ENCODE data around the gene NRARP. TPM values are rescaled to one million over a fixed set of nuclear protein-coding genes. Genes with fewer than 3 reads are reported as not detected.

Gene NRARP
- total and polyA plus RNA-seq, 2 experiments from 2014 or later: 4.0 to 55.1 TPM

DNA sequence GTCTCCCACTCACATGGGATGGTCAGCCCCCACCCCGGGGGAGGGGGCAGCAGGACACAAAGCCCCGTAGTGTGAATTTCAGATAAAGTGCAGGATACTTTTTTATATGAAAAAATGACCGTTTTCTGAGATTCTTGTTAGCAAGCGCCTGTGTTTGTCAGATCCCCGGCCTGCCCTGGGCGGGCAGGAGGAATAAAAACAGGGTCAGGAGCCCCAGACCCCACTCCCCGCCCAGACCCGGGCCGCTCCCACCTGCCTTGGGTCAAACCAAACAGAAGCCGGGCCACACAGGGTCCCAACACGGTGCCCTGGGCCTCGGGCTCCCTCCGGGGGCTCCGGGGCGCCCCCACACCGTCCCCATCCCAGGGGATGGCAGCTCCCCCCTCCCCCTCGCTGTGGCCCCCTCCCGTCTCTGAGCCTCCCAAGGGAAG is 13.5 kb upstream of the NRARP start:
- TF ChIP-seq, protein P1, sequence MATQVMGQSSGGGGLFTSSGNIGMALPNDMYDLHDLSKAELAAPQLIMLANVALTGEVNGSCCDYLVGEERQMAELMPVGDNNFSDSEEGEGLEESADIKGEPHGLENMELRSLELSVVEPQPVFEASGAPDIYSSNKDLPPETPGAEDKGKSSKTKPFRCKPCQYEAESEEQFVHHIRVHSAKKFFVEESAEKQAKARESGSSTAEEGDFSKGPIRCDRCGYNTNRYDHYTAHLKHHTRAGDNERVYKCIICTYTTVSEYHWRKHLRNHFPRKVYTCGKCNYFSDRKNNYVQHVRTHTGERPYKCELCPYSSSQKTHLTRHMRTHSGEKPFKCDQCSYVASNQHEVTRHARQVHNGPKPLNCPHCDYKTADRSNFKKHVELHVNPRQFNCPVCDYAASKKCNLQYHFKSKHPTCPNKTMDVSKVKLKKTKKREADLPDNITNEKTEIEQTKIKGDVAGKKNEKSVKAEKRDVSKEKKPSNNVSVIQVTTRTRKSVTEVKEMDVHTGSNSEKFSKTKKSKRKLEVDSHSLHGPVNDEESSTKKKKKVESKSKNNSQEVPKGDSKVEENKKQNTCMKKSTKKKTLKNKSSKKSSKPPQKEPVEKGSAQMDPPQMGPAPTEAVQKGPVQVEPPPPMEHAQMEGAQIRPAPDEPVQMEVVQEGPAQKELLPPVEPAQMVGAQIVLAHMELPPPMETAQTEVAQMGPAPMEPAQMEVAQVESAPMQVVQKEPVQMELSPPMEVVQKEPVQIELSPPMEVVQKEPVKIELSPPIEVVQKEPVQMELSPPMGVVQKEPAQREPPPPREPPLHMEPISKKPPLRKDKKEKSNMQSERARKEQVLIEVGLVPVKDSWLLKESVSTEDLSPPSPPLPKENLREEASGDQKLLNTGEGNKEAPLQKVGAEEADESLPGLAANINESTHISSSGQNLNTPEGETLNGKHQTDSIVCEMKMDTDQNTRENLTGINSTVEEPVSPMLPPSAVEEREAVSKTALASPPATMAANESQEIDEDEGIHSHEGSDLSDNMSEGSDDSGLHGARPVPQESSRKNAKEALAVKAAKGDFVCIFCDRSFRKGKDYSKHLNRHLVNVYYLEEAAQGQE (IDR thresholded peaks at IDR 0.05; ENCODE audit: unreplicated experiment): no peak
- no peak for TF ChIP-seq ZNF331 (CRISPR knock-in tag; IDR thresholded peaks at IDR 0.05; ENCODE audit: low read depth)
- no peak for TF ChIP-seq ZNF462 (CRISPR knock-in tag; IDR thresholded peaks at IDR 0.05)
- no peak for TF ChIP-seq EZH2 (IDR thresholded peaks at IDR 0.05; ENCODE audit: low read depth, unreplicated experiment)
- no peak for TF ChIP-seq CREB1 (CRISPR knock-in tag; IDR thresholded peaks at IDR 0.05; ENCODE audit: low read depth)
- TF ChIP-seq, protein P2, sequence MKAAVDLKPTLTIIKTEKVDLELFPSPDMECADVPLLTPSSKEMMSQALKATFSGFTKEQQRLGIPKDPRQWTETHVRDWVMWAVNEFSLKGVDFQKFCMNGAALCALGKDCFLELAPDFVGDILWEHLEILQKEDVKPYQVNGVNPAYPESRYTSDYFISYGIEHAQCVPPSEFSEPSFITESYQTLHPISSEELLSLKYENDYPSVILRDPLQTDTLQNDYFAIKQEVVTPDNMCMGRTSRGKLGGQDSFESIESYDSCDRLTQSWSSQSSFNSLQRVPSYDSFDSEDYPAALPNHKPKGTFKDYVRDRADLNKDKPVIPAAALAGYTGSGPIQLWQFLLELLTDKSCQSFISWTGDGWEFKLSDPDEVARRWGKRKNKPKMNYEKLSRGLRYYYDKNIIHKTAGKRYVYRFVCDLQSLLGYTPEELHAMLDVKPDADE (IDR thresholded peaks at IDR 0.05): no peak
- TF ChIP-seq JUNB (IDR thresholded peaks at IDR 0.05; ENCODE audit: unreplicated experiment): no peak
- no peak for TF ChIP-seq ZNF114 (CRISPR knock-in tag; IDR thresholded peaks at IDR 0.05)
- no peak for TF ChIP-seq NANOG (IDR thresholded peaks at IDR 0.05; ENCODE audit: borderline replicate concordance)
- TF ChIP-seq EZH2phosphoT487 (IDR thresholded peaks at IDR 0.05; ENCODE audit: unreplicated experiment): no peak
- no peak for TF ChIP-seq CTCF (conservative IDR thresholded peaks at IDR 0.05; ENCODE audit: low read depth in 2 of 2)
- TF ChIP-seq POLR2AphosphoS5 (IDR thresholded peaks at IDR 0.05; ENCODE audit: low read depth): no peak
- TF ChIP-seq STAT1 (IDR thresholded peaks at IDR 0.05; ENCODE audit: unreplicated experiment): no peak
- Mint-ChIP-seq H3K27me3 (ENCODE audit: insufficient read depth, low read depth, poor library complexity) (peaks cover 2% of the 10 kb centered on the region), H3K4me1 (peaks cover 2% of the 10 kb centered on the region; the same call in 2 of the 3 replicates), H3K9me3 (no peaks in the 10 kb centered on the region), H3K4me3 (no peak overlapping the region), H3K36me3 (ENCODE audit: low read depth) (no peaks in the 10 kb centered on the region), H3K27ac (no peak overlapping the region)
- ATAC-seq: peak; percentile 6; the same call in 2 of the 3 replicates
- Histone ChIP-seq H3K27ac (ENCODE audit: low read depth) (no peak overlapping the region), H3F3A (replicated peaks; ENCODE audit: low read depth) (no peaks in the 10 kb centered on the region), H3K9me2 (ENCODE audit: insufficient read depth) (no peaks in the 10 kb centered on the region), H3K4me1 (ENCODE audit: insufficient read depth) (peaks cover 19% of the 10 kb centered on the region; the same call in 1 of the 2 replicates), H3K27me3 (ENCODE audit: insufficient read depth) (no peaks in the 10 kb centered on the region), H3K36me3 (ENCODE audit: insufficient read depth) (no peaks in the 10 kb centered on the region), H3K79me2 (replicated peaks; ENCODE audit: insufficient read depth) (no peaks in the 10 kb centered on the region), H2AFZ (no peak overlapping the region), H4K20me1 (replicated peaks; ENCODE audit: insufficient read depth) (no peaks in the 10 kb centered on the region), H3K4me2 (peak overlapping the region; percentile 81), H3K4me3 (peak overlapping the region; percentile 52; the same call in 1 of the 2 replicates)
- DNase-seq (ENCODE audit: low spot score): no peak
